HEK293T (cell line): ENCODE measurements around the gene TCFL5.

Source experiments
- CTCF ChIA-PET: fragments of 350-600 bp; formaldehyde crosslinking; extraction: SDS; loops from one replicate; lab custom pipeline; 2021; ENCODE audit warnings: antibody characterized with exemption, inconsistent platforms; lab: Yijun Ruan, JAX
- POLR2A ChIA-PET: fragments of 350-600 bp; formaldehyde crosslinking; extraction: SDS; loops from one replicate; lab custom pipeline; 2020; ENCODE audit warnings: antibody characterized with exemption, inconsistent platforms; lab: Yijun Ruan, JAX
- DNase-seq: peaks from one replicate; pipeline ENCODE4 v3.0.0; 2012; ENCODE audit warnings: mixed read lengths; ENCODE audit errors: extremely low spot score
- ARNT ChIP-seq: fragments of 450-650 bp; IDR thresholded peaks from 2 replicates; pipeline ENCODE4 v1.6.1; 2017; ENCODE audit warnings: mild to moderate bottlenecking
- BHLHE40 ChIP-seq: fragments of 450-650 bp; IDR thresholded peaks from 2 replicates; pipeline ENCODE4 v1.6.1; 2016; ENCODE audit warnings: mild to moderate bottlenecking, moderate library complexity, borderline replicate concordance
- CTBP1 ChIP-seq: fragments of 450-650 bp; IDR thresholded peaks from 2 replicates; pipeline ENCODE4 v1.6.1; 2016; ENCODE audit warnings: borderline replicate concordance
- ELF4 ChIP-seq: fragments of 450-650 bp; IDR thresholded peaks from 2 replicates; pipeline ENCODE4 v1.6.1; 2017; ENCODE audit warnings: antibody characterized with exemption
- FOXA1 ChIP-seq: fragments of 450-650 bp; IDR thresholded peaks from 2 replicates; pipeline ENCODE4 v1.6.1; 2016; ENCODE audit warnings: mild to moderate bottlenecking
- FOXK2 ChIP-seq: fragments of 450-650 bp; IDR thresholded peaks from 2 replicates; pipeline ENCODE4 v1.6.1; 2016; ENCODE audit warnings: mild to moderate bottlenecking
- FOXM1 ChIP-seq: fragments of 450-650 bp; IDR thresholded peaks from 2 replicates; pipeline ENCODE4 v1.6.1; 2017; ENCODE audit warnings: mild to moderate bottlenecking, borderline replicate concordance
- HDGF ChIP-seq: fragments of 450-650 bp; IDR thresholded peaks from 2 replicates; pipeline ENCODE4 v1.6.1; 2017; ENCODE audit warnings: antibody characterized with exemption, borderline replicate concordance
- L3MBTL2 ChIP-seq: fragments of 450-650 bp; conservative IDR thresholded peaks from 2 replicates; pipeline ENCODE4 v1.6.1; 2016; ENCODE audit warnings: mild to moderate bottlenecking
- LEF1 ChIP-seq: fragments of 450-650 bp; IDR thresholded peaks from 2 replicates; pipeline ENCODE4 v1.6.1; 2017; ENCODE audit warnings: mild to moderate bottlenecking, borderline replicate concordance
- NFRKB ChIP-seq: fragments of 450-650 bp; IDR thresholded peaks from 2 replicates; pipeline ENCODE4 v1.6.1; 2016; ENCODE audit warnings: mild to moderate bottlenecking, moderate library complexity
- PKNOX1 ChIP-seq: fragments of 450-650 bp; IDR thresholded peaks from 2 replicates; pipeline ENCODE4 v1.6.1; 2016
- SP1 ChIP-seq: fragments of 450-650 bp; IDR thresholded peaks from 2 replicates; pipeline ENCODE4 v1.6.1; 2017
- SUZ12 ChIP-seq: fragments of 450-650 bp; IDR thresholded peaks from 2 replicates; pipeline ENCODE4 v1.6.1; 2016; ENCODE audit warnings: mild to moderate bottlenecking
- TARDBP ChIP-seq: fragments of 450-650 bp; IDR thresholded peaks from 2 replicates; pipeline ENCODE4 v1.6.1; 2016
- ZNF384 ChIP-seq: fragments of 450-650 bp; IDR thresholded peaks from 2 replicates; pipeline ENCODE4 v1.6.1; 2016

TCFL5 gene

GRCh38 chr20:62829231-62830230 lies 32.1 kb downstream of the TCFL5 start:
- no peak for DNase-seq
- TF ChIP-seq ARNT (no peak), L3MBTL2 (no peak), HDGF (no peak), FOXA1 (no peak), PKNOX1 (no peak), BHLHE40 (no peak), CTBP1 (no peak), TARDBP (no peak), FOXK2 (no peak), ZNF384 (no peak), FOXM1 (no peak), SUZ12 (no peak), ELF4 (no peak), NFRKB (no peak), LEF1 (no peak), SP1 (no peak)
- POLR2A ChIA-PET: no interaction called here
- CTCF ChIA-PET: no interaction called here

GRCh38 chr20:62828511-62829230 lies 33.0 kb downstream of the TCFL5 start:
- ChIA-PET CTCF (no interaction called here), POLR2A (no interaction called here)
- no peak for TF ChIP-seq SUZ12
- TF ChIP-seq TARDBP: no peak
- TF ChIP-seq PKNOX1: no peak
- TF ChIP-seq L3MBTL2: no peak
- no peak for DNase-seq

GRCh38 chr20:62828051-62828450 lies 33.6 kb downstream of the TCFL5 start:
- no peak for DNase-seq
- ChIA-PET POLR2A (no interaction called here), CTCF (no interaction called here)
- TF ChIP-seq SP1: no peak
- TF ChIP-seq PKNOX1: no peak
- no peak for TF ChIP-seq CTBP1
- no peak for TF ChIP-seq BHLHE40
- TF ChIP-seq ZNF384: no peak
- TF ChIP-seq ELF4: no peak
- TF ChIP-seq NFRKB: no peak
- no peak for TF ChIP-seq ARNT
- no peak for TF ChIP-seq LEF1
- no peak for TF ChIP-seq FOXA1
- no peak for TF ChIP-seq FOXK2
- TF ChIP-seq L3MBTL2: no peak
- TF ChIP-seq SUZ12: no peak
- no peak for TF ChIP-seq TARDBP

- POLR2A ChIA-PET: no interaction called here
- DNase-seq: no peak
- CTCF ChIA-PET: no interaction called here
- TF ChIP-seq TARDBP (no peak), FOXK2 (no peak), SP1 (no peak), SUZ12 (no peak), LEF1 (no peak), ZNF384 (no peak), FOXM1 (no peak), PKNOX1 (no peak), L3MBTL2 (no peak), ELF4 (no peak), ARNT (no peak), BHLHE40 (no peak), HDGF (no peak), NFRKB (no peak), FOXA1 (no peak), CTBP1 (no peak)
Measured at GRCh38 chr20:62827311-62828038, 34.1 kb downstream of the TCFL5 start.

GRCh38 chr20:62826646-62827310 lies 34.8 kb downstream of the TCFL5 start:
- TF ChIP-seq FOXM1: no peak
- no peak for TF ChIP-seq ZNF384
- no peak for TF ChIP-seq LEF1
- no peak for TF ChIP-seq ARNT
- no peak for TF ChIP-seq FOXK2
- no peak for TF ChIP-seq TARDBP
- no peak for TF ChIP-seq ELF4
- no peak for TF ChIP-seq NFRKB
- no peak for TF ChIP-seq CTBP1
- no peak for TF ChIP-seq PKNOX1
- TF ChIP-seq L3MBTL2: no peak
- TF ChIP-seq HDGF: no peak
- TF ChIP-seq SUZ12: no peak
- TF ChIP-seq FOXA1: no peak
- ChIA-PET POLR2A (no interaction called here), CTCF (no interaction called here)
- DNase-seq: no peak
